Measurements from ENCODE around the gene ARHGAP15. TPM values are rescaled to one million over a fixed set of nuclear protein-coding genes. Genes with fewer than 3 reads are reported as not detected.

Gene ARHGAP15
- total RNA-seq, 2 donors from 2014 or later: 2.2 to 8.8 TPM

DNA sequence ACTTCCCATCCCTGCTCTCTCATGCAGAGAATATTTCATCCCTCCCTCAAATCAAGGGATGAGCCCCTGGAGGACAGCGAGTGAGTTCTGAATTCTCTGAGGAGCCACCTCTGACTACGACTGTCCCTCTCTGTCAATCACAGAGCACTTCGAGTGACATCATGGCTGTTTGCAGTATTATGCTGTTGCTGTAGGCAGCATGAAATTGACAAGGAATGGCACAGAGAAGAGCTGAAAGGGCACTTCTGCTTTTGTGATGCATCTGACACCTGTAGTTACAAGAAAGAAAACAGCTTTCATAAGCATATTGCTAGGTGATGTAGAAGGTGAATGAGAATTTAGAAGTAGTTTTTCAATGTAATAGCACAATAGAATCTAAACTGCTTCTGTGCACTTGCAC lies 166.9 kb downstream of the ARHGAP15 start:
- ATAC-seq (no peak), DNase-seq (no peak)
- intact Hi-C loops (cut with DNase I, micrococcal nuclease): no loop called here

DNA sequence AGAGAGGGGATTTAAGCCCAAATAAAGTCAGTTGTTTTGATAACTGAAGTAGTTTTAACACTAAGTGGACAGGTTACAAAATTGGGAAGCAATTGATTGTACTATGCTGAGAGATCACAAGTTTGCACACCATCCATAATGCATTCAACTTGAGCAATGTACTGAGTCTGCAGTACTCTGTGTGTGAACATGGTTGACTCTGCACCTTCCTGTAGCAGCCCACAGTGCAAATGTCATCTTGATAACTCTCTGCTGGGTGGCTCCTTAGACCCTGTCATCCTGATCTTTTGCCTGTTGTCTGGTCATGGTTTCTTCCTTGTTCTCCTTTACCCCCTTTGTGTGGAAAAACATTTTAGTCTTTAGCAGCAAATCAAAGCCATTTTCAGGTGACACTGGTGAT lies 168.0 kb downstream of the ARHGAP15 start:
- ATAC-seq (no peak), DNase-seq (no peak)
- intact Hi-C loops (cut with DNase I, micrococcal nuclease): no loop called here

DNA sequence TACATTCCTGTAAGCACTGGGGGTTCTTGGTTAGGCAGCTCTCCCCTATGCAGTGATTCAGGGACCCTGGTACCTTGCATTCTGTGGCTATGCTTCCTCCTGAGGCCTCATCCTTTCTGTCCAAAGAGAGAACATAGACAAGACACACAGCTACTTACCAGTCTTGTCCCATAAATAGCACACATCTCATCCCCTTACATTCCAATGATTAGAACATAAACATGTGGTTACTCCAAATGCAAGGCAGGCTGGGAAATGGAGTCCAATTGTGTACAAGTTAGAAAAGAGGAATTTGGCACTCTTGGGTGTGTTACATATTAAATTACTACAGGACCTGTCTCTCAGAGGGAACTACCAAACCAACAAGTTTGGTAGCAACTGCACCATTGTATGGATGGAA lies 171.3 kb downstream of the ARHGAP15 start:
- DNase-seq (no peak), ATAC-seq (no peak)
- intact Hi-C loops (cut with DNase I, micrococcal nuclease): no loop called here

DNA sequence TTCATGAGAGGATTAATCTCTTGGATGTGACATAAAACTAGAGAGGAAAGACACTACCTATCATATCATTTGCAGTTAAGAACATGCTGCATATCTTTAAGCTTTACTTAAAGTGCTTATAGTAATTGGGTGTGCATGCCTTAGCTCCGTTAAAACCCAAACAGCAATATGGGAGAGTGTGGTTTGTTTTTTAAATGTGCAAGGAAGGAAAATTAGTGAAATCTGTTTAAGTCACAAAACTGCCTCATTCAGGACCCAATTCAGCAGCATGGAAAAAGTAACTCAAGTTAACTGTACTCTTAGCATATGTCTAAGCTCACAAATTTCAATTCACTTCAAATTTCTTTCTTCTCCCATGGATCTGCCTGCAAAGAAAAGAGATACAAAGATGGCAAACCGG lies 182.2 kb downstream of the ARHGAP15 start:
- DNase-seq (no peak), ATAC-seq (no peak)
- intact Hi-C loops (cut with DNase I, micrococcal nuclease): no loop called here

DNA sequence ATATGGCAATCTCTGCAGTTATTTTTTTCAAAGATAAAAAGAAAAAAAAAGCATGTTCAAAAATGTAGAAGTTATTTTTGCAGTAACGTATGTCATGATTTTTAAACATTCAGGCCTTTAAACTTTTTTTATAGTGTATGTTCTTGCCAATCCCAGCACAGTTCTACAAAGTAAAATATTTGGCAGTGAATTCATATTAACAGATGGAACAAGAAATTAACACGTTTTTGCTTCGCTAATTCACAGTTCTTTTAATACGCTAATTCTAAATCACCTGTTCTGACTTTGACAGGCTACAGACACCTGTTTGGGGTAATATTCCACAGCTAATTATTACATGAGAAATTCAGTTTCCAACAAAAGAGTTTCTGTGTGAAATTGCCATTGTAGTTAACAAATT lies 183.2 kb downstream of the ARHGAP15 start:
- intact Hi-C loops (cut with DNase I, micrococcal nuclease): no loop called here
- DNase-seq (no peak), ATAC-seq (no peak)

DNA sequence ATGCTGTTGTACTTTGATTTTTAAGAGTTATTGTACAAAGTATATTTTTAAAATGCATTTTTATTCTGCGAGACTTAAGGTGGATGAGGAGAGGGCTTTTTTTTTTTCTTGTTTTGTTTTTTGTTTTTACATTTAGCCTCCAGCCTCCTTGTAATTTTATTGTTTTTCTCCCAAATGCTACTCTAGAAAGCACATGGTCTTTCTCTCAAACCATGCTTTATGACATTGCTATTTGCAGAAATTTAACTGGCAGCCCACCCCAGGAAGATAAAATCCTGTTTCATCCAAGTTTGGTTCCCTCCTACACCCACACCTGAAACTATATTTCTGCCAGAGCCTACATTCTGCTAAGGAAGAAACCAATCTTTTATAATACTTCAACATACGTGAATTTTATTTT lies 184.6 kb downstream of the ARHGAP15 start:
- DNase-seq (no peak), ATAC-seq (no peak)
- intact Hi-C loops (cut with DNase I, micrococcal nuclease): no loop called here

DNA sequence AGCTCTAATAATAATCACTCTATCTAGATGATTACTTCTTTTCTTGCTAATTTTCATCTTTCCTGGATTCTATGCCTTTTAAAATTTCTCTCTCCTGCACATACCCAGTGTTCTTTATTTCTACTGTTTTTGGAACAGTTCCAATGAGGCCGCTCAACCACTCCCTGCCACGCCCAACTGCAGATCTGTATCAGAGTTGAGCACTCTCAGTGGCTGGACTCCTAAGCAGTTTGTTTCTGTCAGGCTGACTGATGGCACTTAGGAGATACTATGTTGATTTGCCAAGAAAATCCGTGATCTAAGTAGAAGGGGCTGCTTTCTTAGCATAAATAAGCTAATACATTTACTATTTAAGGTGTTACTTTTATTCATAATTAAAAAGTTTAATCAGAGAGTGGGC lies 192.8 kb downstream of the ARHGAP15 start:
- ATAC-seq: peak; percentile 84
- intact Hi-C loops (cut with DNase I, micrococcal nuclease): no loop called here
- peak in 1 of 2 donors; percentile 45 for DNase-seq

DNA sequence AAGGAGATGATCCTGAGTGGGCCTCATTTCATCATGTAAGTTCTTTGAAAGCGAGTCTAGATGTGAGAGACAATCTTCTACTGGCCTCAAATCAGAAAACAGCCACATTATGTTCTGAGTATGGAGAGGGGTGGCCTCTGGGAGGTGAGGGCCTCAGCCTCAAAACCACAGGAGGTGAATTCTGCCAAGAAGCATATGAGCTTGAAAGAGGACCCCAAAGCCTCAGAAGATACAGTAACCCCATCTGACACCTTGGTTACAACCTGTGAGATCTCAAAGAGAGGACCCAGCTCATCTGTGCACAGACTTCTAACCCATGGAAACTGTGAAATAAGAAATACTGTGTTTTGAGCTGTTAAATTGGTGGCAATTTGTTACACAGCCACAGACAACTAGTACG lies 200.1 kb downstream of the ARHGAP15 start:
- no peak for ATAC-seq
- DNase-seq: no peak
- intact Hi-C loops (cut with DNase I, micrococcal nuclease): no loop called here

DNA sequence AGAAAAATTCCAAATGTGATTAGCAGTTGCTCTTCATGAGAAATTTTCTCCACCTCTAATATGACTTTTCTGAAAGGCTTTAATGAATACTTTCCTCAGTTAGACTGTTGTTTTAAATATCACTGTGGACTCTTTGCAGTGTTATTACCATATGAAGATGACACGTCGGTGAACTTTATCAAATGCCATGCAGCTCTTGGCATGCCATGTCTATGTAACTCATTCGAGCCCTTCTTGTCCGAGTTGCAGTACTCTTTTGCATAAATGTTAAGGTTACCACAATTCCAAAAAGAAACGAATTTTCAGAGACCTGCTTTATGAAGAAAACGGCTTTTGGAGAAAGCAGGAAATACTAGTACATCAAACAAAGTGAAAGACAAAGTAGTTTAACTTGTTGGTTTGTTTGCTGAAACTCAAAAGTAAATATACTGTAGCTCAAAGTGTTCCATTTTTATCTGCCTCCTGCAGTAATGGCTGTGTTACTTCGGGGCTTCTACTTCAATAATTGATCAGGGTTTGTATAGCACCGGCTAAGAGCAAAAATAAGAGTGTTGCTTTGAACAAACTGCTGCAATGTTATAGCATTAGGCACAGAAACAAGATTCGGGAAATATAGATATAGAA lies 204.1 kb downstream of the ARHGAP15 start:
- DNase-seq (no peak), ATAC-seq (no peak)
- intact Hi-C loops (cut with DNase I, micrococcal nuclease): no loop called here

DNA sequence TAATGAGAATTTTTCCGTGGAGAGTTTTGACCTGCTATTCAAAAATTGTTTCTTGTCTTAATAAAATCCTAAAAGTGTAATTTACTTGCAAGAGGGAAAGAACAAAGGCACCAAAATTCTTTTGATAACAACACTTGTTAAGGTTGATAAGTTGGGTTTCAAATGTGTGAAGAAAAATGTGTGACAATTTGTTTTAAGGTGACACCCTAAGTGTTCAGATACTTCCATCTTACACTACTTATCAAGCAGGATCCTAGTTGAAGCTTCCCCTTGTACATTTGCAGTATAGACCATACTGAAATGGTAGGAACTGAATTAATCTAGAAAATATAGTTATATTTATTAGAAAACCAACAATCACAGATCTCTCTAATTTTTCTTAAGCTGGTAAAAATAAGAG lies 204.6 kb downstream of the ARHGAP15 start:
- DNase-seq (no peak), ATAC-seq (no peak)
- intact Hi-C loops (cut with DNase I, micrococcal nuclease): no loop called here

DNA sequence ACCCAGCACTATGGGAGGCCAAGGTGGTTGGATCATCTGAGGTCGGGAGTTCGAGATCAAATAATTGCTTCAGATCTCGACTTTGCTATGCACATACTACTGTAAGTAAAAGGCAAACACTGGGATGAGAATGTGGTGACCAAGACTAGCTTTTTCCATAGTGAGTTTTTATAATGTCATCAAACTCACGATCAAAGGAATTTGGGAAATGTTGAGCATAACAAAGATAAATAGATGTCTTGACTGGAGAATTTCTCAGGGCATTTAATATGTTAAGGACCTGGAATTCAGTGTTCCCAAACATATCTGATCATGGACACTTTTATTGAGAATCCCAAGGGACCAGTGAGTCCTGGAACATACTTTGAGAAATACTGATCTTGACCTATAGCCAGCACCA lies 205.6 kb downstream of the ARHGAP15 start:
- DNase-seq: no peak
- intact Hi-C loops (cut with DNase I, micrococcal nuclease): no loop called here
- no peak for ATAC-seq

DNA sequence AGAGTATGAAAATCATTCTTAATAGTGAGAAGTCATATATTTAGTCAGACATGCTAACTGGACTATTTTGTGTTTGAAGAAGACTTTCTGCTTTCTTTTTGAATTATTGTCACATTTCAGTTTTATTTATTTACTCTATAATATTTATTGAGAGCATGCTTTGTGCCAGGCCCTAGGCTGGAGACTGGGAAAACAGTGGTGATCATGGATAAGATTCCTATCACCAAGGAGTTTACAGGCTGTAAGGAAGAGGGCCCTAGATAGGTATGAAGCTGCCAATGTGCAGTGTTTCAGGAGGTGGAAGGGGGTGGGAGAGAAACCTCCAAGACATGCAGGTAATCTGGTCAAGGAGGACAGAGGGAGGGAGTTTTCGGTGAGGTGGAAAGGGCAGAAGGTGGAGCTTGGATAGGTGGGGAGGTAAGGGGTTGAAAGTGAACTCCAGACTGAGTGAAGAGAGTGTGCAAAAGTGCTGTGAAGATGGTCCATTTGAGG lies 207.5 kb downstream of the ARHGAP15 start:
- ATAC-seq: no peak
- intact Hi-C loops (cut with DNase I, micrococcal nuclease): no loop called here

DNA sequence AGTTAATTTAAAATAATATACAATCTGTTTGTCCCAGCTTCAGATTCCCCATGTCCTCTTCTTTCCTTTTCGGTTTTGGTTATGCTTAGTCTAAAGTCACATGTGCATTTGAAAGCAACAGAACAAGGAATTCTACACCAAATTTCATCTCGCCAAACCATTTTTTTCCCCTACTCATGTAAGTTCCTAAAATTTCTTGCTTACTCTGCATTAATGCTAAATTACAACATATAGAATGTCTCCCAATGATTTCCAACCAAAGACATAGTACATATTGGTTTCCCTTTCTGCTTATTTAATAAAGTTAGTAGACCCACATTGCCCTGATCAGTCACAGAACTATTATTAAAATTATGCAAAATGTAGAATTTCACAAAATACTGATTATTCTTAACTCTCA lies 212.3 kb downstream of the ARHGAP15 start:
- intact Hi-C loops (cut with DNase I, micrococcal nuclease): no loop called here
- DNase-seq: no peak
- no peak for ATAC-seq

More for the DNA sequence above, 207.5 kb downstream of the ARHGAP15 start:
- no peak for DNase-seq

DNA sequence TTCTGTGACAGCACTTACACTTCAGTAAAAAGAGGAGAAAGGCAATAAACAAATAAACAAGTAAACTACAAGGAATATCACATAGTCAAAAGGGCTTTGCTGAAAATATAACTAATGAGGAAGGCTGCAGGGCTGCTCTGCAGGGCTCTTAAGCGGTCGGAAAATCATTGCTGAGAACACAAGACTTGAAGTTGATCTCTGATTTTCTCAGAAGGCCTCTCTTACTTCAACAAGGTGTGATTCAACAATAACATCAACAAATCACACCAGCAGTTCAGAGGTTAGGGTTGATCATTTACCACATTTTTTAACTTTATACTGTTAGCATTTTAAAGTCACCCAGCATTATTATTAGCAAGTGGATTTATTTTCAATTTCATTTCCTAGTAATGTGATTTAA lies 215.6 kb downstream of the ARHGAP15 start:
- no peak for ATAC-seq
- intact Hi-C loops (cut with DNase I, micrococcal nuclease): no loop called here
- DNase-seq: no peak

DNA sequence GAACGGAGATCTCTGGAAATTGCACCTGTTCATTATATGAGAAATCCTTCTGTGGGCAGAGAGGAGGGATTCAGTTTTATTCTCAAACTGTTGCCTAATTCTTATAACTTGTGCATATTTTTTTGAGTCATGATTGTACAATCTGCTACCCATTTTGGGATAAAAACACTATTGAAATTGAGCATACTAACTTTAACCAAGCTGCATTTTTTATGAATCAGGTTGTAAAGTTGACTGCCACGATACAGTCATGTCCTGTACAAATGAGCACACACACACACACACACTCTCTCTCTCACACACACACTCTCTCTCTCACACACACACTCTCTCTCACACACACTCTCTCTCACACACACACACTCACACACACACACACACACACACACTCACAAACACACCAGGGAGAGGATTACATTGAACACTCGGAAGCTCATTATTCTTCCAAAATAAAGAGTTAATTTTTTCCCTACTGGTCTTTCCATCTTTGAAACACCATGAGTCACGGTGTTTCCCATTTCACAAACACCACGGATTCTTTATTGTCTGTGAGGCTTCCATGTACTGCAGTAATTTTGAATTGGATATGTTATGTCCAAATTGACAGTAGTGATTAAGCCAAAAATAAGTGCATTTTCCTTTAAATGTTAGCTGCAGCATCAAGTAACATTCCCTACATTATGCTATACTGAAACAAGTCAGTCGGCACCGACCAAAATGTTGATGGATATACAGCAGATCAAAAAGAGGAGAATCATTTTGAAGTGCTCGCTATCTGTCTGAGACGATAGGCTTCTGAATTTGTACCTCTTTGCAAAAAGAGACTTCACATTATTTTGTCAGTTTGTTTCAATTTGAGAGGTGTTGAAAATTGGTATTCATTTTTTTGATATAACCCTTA lies 216.9 kb downstream of the ARHGAP15 start:
- no peak for DNase-seq
- intact Hi-C loops (cut with DNase I, micrococcal nuclease): no loop called here
- ATAC-seq: no peak

DNA sequence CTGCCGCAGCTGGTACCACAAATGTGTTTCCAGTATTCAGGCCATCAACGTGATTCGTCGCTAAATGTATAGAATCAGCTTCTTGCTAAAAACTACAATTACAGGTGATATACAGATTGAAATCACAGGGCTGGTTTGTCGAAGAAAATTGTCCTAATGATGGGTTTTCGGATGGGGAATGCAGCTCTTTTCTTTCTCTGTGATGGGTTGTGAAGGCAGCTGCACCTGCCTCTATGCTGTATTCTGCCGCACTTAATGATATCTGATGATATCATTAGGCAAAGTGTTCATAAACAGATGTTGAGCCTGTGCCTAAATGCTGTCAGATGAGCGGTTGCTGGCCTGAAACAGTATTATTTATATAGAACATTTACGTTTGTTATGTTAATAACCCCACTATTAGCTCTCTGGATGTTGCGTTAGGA lies 218.1 kb downstream of the ARHGAP15 start:
- intact Hi-C loops (cut with DNase I, micrococcal nuclease): no loop called here
- no peak for DNase-seq
- ATAC-seq: no peak

DNA sequence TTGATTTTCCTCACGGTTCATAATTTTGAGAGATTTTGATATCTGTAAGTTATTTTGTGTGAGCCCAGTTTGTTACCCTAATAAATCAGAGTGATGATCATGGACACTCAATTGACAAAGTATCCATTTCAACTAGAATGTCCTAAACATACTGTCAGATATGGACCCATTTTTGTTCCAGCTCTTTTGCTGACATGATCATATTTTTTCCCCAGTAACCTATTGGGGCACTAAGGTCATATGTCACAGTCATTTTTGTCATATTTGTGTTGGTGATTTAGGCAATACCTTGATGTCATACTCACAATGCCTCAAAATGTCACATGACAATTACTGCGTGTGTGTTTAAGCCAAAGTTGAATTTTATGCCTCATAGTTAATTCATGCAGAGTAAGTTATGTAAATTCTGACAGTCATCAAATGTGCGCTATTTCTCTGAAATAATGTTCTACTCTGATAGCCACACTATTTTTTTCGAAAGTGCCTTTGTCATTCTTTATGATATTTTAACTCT lies 218.7 kb downstream of the ARHGAP15 start:
- DNase-seq (no peak), ATAC-seq (no peak)
- intact Hi-C loops (cut with DNase I, micrococcal nuclease): no loop called here

DNA sequence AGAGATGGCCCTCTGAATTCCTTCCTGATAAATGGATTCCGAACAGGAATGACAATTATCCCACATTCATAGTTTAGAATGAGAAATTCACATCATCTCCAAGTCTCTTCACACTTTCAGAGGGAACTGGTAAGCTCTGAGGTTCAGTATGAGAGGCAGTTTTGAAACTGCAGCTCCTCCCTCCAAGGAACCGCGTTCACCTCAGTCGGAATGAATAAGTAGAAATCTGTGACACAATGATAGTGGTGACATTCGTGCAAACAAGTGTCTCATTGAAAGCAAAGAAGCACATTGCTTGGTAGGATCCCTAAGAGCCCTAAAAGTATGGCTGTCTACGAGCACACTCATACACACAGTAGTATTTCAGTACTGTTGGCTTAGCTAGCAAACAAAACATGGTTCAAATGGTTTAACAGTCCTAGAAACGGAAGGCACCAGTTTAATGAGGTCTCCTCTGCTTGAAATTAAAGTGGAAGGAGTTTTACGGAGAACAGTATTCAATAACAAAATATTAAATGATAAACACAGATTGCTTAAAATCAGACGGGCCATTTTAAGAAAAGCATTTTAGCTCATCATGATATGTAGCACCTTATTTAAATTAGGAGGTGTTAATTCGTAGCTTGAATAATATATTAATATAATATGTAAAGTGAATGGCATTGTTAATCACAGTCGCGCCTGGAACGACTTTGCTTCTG lies 225.0 kb downstream of the ARHGAP15 start:
- ATAC-seq: no peak
- no peak for DNase-seq
- intact Hi-C loops (cut with DNase I, micrococcal nuclease): no loop called here

DNA sequence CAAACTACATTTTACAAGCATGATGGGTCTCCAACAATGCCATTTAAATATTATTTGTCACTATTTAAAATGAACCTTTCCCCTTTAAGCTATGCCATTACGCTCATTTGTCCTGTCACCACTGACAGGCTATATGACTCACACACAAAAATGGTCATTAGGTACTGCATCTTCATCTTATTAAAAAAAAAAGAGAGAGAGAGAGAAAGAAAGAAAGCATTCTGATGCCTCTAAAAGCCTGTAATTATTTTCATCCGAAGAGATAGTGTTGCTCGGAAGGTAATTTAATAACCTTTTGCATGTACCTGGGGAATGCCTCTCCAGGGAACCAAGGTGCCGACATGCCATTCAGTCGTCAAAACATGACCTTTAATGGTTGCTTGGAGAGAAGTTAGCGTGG lies 226.7 kb downstream of the ARHGAP15 start:
- no peak for ATAC-seq

DNA sequence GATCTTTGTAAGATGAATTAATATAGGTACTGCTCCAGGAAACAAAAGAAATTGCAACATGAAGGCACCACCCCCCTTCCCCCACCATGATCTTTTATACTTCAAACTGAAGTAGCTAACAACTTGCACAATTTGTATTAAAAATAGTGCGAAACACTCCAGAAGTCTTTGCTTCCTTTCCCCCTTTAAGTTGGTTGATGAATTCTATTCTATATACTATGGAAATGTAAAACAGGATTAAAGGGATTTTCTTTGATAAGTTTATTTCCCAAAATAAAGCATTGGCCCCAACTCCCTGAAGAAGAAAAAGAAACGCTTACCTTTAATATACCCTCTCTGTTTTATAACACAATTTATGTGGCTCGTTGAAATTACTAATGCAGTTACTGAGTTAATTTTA lies 227.1 kb downstream of the ARHGAP15 start:
- ATAC-seq: no peak
- intact Hi-C loops (cut with DNase I, micrococcal nuclease): no loop called here
- no peak for DNase-seq

More for the DNA sequence above, 226.7 kb downstream of the ARHGAP15 start:
- intact Hi-C loops (cut with DNase I, micrococcal nuclease): no loop called here
- no peak for DNase-seq

All from left colon (tissue), 2 donors.